Type B pancreatic cell (in vitro differentiated cells): ENCODE results near the gene ZC3H11A. TPM values are rescaled to one million over a fixed set of nuclear protein-coding genes. Genes with fewer than 3 reads are reported as not detected.

Experiments used
- DNase-seq: peaks from one replicate; pipeline ENCODE4 v3.0.0; 2021; ENCODE audit warnings: mixed read lengths; ENCODE audit not compliant: unreplicated experiment; ENCODE audit errors: extremely low spot score
- H3K27ac Mint-ChIP-seq: 2 replicates; pipeline ENCODE4 v1.8.0; 2021; ENCODE audit warnings: mild to moderate bottlenecking, mixed read lengths
- H3K27me3 Mint-ChIP-seq: 2 replicates; pipeline ENCODE4 v1.8.0; 2021; ENCODE audit warnings: mixed read lengths
- H3K36me3 Mint-ChIP-seq: 2 replicates; pipeline ENCODE4 v1.8.0; 2021; ENCODE audit warnings: mixed read lengths
- H3K4me1 Mint-ChIP-seq: one replicate; pipeline ENCODE4 v1.8.0; 2021; ENCODE audit warnings: mixed read lengths; ENCODE audit not compliant: unreplicated experiment
- H3K4me3 Mint-ChIP-seq: 2 replicates; pipeline ENCODE4 v1.8.0; 2021; ENCODE audit warnings: mild to moderate bottlenecking, mixed read lengths
- H3K9me3 Mint-ChIP-seq: 2 replicates; pipeline ENCODE4 v1.8.0; 2021; ENCODE audit warnings: mixed read lengths
- total RNA-seq: library from RNA; stranded (reverse); gene quantifications from 2 replicates; pipeline ENCODE4 v1.2.1, GENCODE V29; 2021; ENCODE audit warnings: low replicate concordance
- TF ChIP-seq, protein P1 (sequence below): fragments of 200-600 bp; sonication (generic); conservative IDR thresholded peaks from 2 replicates; pipeline ENCODE4 v1.5.0; 2021; ENCODE audit warnings: antibody characterized with exemption, mild to moderate bottlenecking

ZC3H11A gene
- total RNA-seq, 1 donor from 2014 or later, result 95.5 TPM

DNA sequence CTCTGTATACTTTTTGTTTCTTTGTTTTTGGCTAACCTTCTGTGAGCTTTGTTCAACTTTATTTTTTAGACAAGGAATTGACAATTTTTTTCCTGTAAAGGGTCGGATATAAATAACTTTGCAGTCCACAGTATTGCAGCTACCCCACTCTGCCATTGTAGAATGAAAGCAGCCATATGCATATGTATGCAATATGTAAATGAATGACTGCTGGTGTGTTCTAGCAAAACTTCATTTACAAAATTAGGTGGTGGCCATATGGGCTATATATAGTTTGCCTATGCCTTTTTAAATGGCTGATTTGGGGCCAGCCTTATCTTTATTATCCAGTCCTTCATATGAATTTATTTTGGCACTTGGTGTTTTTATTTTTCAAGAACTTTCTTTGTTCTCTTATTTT, 48.0 kb downstream of the ZC3H11A start:
- no peak overlapping the region for H3K27ac Mint-ChIP-seq
- TF ChIP-seq, protein P1, sequence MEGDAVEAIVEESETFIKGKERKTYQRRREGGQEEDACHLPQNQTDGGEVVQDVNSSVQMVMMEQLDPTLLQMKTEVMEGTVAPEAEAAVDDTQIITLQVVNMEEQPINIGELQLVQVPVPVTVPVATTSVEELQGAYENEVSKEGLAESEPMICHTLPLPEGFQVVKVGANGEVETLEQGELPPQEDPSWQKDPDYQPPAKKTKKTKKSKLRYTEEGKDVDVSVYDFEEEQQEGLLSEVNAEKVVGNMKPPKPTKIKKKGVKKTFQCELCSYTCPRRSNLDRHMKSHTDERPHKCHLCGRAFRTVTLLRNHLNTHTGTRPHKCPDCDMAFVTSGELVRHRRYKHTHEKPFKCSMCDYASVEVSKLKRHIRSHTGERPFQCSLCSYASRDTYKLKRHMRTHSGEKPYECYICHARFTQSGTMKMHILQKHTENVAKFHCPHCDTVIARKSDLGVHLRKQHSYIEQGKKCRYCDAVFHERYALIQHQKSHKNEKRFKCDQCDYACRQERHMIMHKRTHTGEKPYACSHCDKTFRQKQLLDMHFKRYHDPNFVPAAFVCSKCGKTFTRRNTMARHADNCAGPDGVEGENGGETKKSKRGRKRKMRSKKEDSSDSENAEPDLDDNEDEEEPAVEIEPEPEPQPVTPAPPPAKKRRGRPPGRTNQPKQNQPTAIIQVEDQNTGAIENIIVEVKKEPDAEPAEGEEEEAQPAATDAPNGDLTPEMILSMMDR, result no peak
- no peaks in the 10 kb centered on the region for H3K27me3 Mint-ChIP-seq
- no peak for DNase-seq
- no peaks in the 10 kb centered on the region for H3K9me3 Mint-ChIP-seq
- H3K4me1 Mint-ChIP-seq, result no peaks in the 10 kb centered on the region
- peaks cover 42% of the 10 kb centered on the region for H3K36me3 Mint-ChIP-seq
- no peak overlapping the region for H3K4me3 Mint-ChIP-seq

Other genes starting within 250 kb of the ZC3H11A start
- 89.6 and 91.6 TPM in 2 replicates for gene ATP2B4, start 168.8 kb upstream of the ZC3H11A start, total RNA-seq
- gene LAX1, start 30.4 kb upstream of the ZC3H11A start, total RNA-seq, result not detected in 2 replicates
- gene ZBED6, start within 50 bp of the ZC3H11A start, total RNA-seq, result 30.3 and 37.4 TPM in 2 replicates
- gene SNRPE, start 66.0 kb downstream of the ZC3H11A start, total RNA-seq, result 153 and 232 TPM in 2 replicates